H9 (cell line): ENCODE data around the gene XIRP2. TPM values are rescaled to one million over a fixed set of nuclear protein-coding genes. Genes with fewer than 3 reads are reported as not detected.

Source experiments
- DNase-seq: peaks from one replicate; pipeline ENCODE4 v3.0.0-alpha.2; 2017
- H2AFZ ChIP-seq: one replicate; pipeline ENCODE4 v1.6.1; 2013; ENCODE audit warnings: mild to moderate bottlenecking, low read length, control low read depth, moderate library complexity
- H2AK5ac ChIP-seq: 2 replicates; pipeline ENCODE4 v1.6.1; 2013; ENCODE audit warnings: low read length, control low read depth, mixed read lengths; ENCODE audit not compliant: insufficient read length
- H2BK120ac ChIP-seq: one replicate; pipeline ENCODE4 v1.6.1; 2013; ENCODE audit warnings: low read depth, mild to moderate bottlenecking, low read length, control low read depth, inconsistent platforms; ENCODE audit not compliant: poor library complexity, severe bottlenecking
- H2BK12ac ChIP-seq: 2 replicates; pipeline ENCODE4 v1.6.1; 2013; ENCODE audit warnings: low read length, control low read depth, mixed read lengths, low read depth; ENCODE audit not compliant: insufficient read length
- H2BK15ac ChIP-seq: 2 replicates; pipeline ENCODE4 v1.6.1; 2013; ENCODE audit warnings: low read depth, low read length, control low read depth
- H2BK20ac ChIP-seq: one replicate; pipeline ENCODE4 v1.6.1; 2013; ENCODE audit warnings: low read depth, mild to moderate bottlenecking, low read length, control low read depth, inconsistent platforms; ENCODE audit not compliant: poor library complexity, severe bottlenecking
- H2BK5ac ChIP-seq: 2 replicates; pipeline ENCODE4 v1.6.1; 2013; ENCODE audit warnings: low read length, control low read depth, mixed read lengths; ENCODE audit not compliant: insufficient read length
- H3K14ac ChIP-seq: 2 replicates; pipeline ENCODE4 v1.6.1; 2013; ENCODE audit warnings: low read length, control low read depth; ENCODE audit not compliant: insufficient read depth
- H3K18ac ChIP-seq: 2 replicates; pipeline ENCODE4 v1.6.1; 2013; ENCODE audit warnings: low read depth, mild to moderate bottlenecking, mixed read lengths, low read length, control low read depth; ENCODE audit not compliant: insufficient read length
- H3K23ac ChIP-seq: 2 replicates; pipeline ENCODE4 v1.6.1; 2013; ENCODE audit warnings: low read length, control low read depth, mixed read lengths, low read depth; ENCODE audit not compliant: insufficient read length
- H3K23me2 ChIP-seq: 2 replicates; pipeline ENCODE4 v1.6.1; 2013; ENCODE audit warnings: low read depth, mild to moderate bottlenecking, mixed read lengths, low read length, control low read depth; ENCODE audit not compliant: insufficient read length, poor library complexity, severe bottlenecking
- H3K27ac ChIP-seq: 2 replicates; pipeline ENCODE4 v1.5.1; 2013; ENCODE audit warnings: low read length, control low read depth, mixed read lengths, low read depth; ENCODE audit not compliant: insufficient read length
- H3K27me3 ChIP-seq: 2 replicates; pipeline ENCODE4 v1.6.1; 2013; ENCODE audit warnings: low read length, control low read depth, inconsistent platforms; ENCODE audit not compliant: insufficient read depth
- H3K4ac ChIP-seq: 2 replicates; pipeline ENCODE4 v1.6.1; 2013; ENCODE audit warnings: low read depth, mild to moderate bottlenecking, control low read depth, inconsistent platforms, low read length, moderate library complexity
- H3K4me1 ChIP-seq: 2 replicates; pipeline ENCODE4 v1.6.1; 2013; ENCODE audit warnings: low read length, control low read depth, inconsistent platforms; ENCODE audit not compliant: insufficient read depth
- H3K4me2 ChIP-seq: 2 replicates; pipeline ENCODE4 v1.6.1; 2013; ENCODE audit warnings: low read length, control low read depth, mixed read lengths; ENCODE audit not compliant: insufficient read length, insufficient read depth
- H3K56ac ChIP-seq: 2 replicates; pipeline ENCODE4 v1.6.1; 2013; ENCODE audit warnings: low read depth, mild to moderate bottlenecking, mixed read lengths, low read length, control low read depth; ENCODE audit not compliant: insufficient read length
- H3K79me1 ChIP-seq: 2 replicates; pipeline ENCODE4 v1.6.1; 2013; ENCODE audit warnings: low read depth, mild to moderate bottlenecking, moderate library complexity, low read length, control low read depth, inconsistent platforms; ENCODE audit not compliant: insufficient read depth, poor library complexity, severe bottlenecking
- H3K79me2 ChIP-seq: 2 replicates; pipeline ENCODE4 v1.6.1; 2013; ENCODE audit warnings: low read length, control low read depth, inconsistent platforms; ENCODE audit not compliant: insufficient read depth
- H3K9ac ChIP-seq: 2 replicates; pipeline ENCODE4 v1.6.1; 2013; ENCODE audit warnings: low read length, control low read depth, mixed read lengths; ENCODE audit not compliant: insufficient read length; ENCODE audit errors: extremely low read depth
- H3K9me3 ChIP-seq: one replicate; pipeline ENCODE4 v1.6.1; 2013; ENCODE audit warnings: low read depth, low read length, inconsistent platforms; ENCODE audit not compliant: control insufficient read depth
- H3T11ph ChIP-seq: one replicate; pipeline ENCODE4 v1.6.1; 2013; ENCODE audit warnings: mild to moderate bottlenecking, low read length, control low read depth, inconsistent platforms
- H4K20me1 ChIP-seq: one replicate; pipeline ENCODE4 v1.6.1; 2013; ENCODE audit not compliant: control insufficient read depth, insufficient read length, insufficient read depth
- H4K5ac ChIP-seq: 2 replicates; pipeline ENCODE4 v1.6.1; 2013; ENCODE audit warnings: low read depth, mild to moderate bottlenecking, mixed read lengths, low read length, control low read depth; ENCODE audit not compliant: insufficient read length
- H4K8ac ChIP-seq: replicated peaks from 2 replicates; pipeline ENCODE4 v1.6.1; 2013; ENCODE audit warnings: low read length, control low read depth, mixed read lengths, low read depth; ENCODE audit not compliant: insufficient read length
- H4K91ac ChIP-seq: 2 replicates; pipeline ENCODE4 v1.6.1; 2013; ENCODE audit warnings: low read depth, mild to moderate bottlenecking, moderate library complexity, mixed read lengths, low read length, control low read depth; ENCODE audit not compliant: insufficient read length
- H3K27ac Mint-ChIP-seq, 3 experiments: 2 replicates in 2 of 3; 3 replicates in 1 of 3; pipeline ENCODE4 v1.8.0; 2020 to 2021; ENCODE audit warnings: mixed read lengths in 3 of 3, mild to moderate bottlenecking in 1 of 3, moderate library complexity in 1 of 3
- H3K27me3 Mint-ChIP-seq: 2 replicates; pipeline ENCODE4 v1.8.0; 2021; ENCODE audit warnings: low read depth, mild to moderate bottlenecking, moderate library complexity, mixed read lengths
- H3K36me3 Mint-ChIP-seq, 3 experiments: 2 replicates in 2 of 3; 3 replicates in 1 of 3; pipeline ENCODE4 v1.8.0; 2020 to 2021; ENCODE audit warnings: low read depth in 3 of 3, mixed read lengths in 3 of 3; ENCODE audit not compliant: insufficient read depth in 1 of 3
- H3K4me1 Mint-ChIP-seq, 2 experiments: 2 replicates each; pipeline ENCODE4 v1.8.0; 2020; ENCODE audit warnings: mixed read lengths in 2 of 2
- H3K4me3 Mint-ChIP-seq, 2 experiments: 2 replicates in 1 of 2; 3 replicates in 1 of 2; pipeline ENCODE4 v1.8.0; 2020 to 2021; ENCODE audit warnings: mild to moderate bottlenecking in 2 of 2, mixed read lengths in 2 of 2, moderate library complexity in 1 of 2
- H3K9me3 Mint-ChIP-seq, 2 experiments: 2 replicates in 1 of 2; 3 replicates in 1 of 2; pipeline ENCODE4 v1.8.0; 2020; ENCODE audit warnings: mild to moderate bottlenecking in 2 of 2, mixed read lengths in 2 of 2, moderate library complexity in 1 of 2
- WGBS: extraction: QIAGEN DNeasy Blood & Tissue Kit; methylation state at CpG from one replicate; pipeline ENCODE4 v1.1.7; 2013; ENCODE audit warnings: missing lambda C conversion rate, low lambda C conversion rate, mixed read lengths; ENCODE audit not compliant: insufficient read length; ENCODE audit errors: extremely low coverage; 5-methylcytosine and 5-hydroxymethylcytosine counted together
- total RNA-seq: library from RNA; stranded (reverse); gene quantifications from 2 replicates; pipeline ENCODE4 v1.2.1, GENCODE V29; 2021
- TF ChIP-seq, protein P1 (sequence below): fragments of 200-600 bp; sonication (generic); conservative IDR thresholded peaks from 3 replicates; pipeline ENCODE4 v1.8.0; 2021; ENCODE audit warnings: antibody characterized with exemption, mild to moderate bottlenecking

XIRP2 gene
- total RNA-seq, 1 experiment from 2014 or later, result 0.07 TPM

DNA sequence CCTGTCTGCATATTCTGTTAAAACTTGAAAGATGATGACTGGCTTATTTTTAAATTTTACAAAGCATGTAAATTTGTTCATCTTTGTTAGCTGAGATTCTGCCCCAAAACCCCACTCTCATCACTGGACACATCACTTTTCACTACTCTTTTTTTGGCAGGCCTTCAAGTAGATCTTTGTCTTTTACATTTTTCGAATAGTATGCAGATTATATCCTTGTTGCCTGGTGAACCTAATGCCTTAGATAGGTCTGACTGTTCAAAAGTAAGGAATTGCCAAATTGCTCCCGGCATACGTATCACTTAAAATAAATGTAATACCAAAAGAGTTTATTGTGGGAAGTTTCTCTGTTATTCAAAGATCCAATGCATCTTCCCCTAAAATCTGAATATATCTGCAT, 303.3 kb downstream of the XIRP2 start:
- TF ChIP-seq, protein P1, sequence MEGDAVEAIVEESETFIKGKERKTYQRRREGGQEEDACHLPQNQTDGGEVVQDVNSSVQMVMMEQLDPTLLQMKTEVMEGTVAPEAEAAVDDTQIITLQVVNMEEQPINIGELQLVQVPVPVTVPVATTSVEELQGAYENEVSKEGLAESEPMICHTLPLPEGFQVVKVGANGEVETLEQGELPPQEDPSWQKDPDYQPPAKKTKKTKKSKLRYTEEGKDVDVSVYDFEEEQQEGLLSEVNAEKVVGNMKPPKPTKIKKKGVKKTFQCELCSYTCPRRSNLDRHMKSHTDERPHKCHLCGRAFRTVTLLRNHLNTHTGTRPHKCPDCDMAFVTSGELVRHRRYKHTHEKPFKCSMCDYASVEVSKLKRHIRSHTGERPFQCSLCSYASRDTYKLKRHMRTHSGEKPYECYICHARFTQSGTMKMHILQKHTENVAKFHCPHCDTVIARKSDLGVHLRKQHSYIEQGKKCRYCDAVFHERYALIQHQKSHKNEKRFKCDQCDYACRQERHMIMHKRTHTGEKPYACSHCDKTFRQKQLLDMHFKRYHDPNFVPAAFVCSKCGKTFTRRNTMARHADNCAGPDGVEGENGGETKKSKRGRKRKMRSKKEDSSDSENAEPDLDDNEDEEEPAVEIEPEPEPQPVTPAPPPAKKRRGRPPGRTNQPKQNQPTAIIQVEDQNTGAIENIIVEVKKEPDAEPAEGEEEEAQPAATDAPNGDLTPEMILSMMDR, result no peak
- no peak overlapping the region for H3K14ac ChIP-seq
- H3K9ac ChIP-seq, result no peak overlapping the region
- H2AK5ac ChIP-seq, result no peak overlapping the region
- H3K4me3 Mint-ChIP-seq, result no peak overlapping the region
- WGBS, result no CpG with 5 or more reads among the region's 3 CpGs
- H3K4me1 ChIP-seq, result no peaks in the 10 kb centered on the region
- no peaks in the 10 kb centered on the region for H3K36me3 Mint-ChIP-seq
- no peak overlapping the region for H3K4ac ChIP-seq
- H2BK20ac ChIP-seq, result no peak overlapping the region
- no peaks in the 10 kb centered on the region for H3K27me3 Mint-ChIP-seq
- H3K4me2 ChIP-seq, result no peak overlapping the region
- H3T11ph ChIP-seq, result no peak overlapping the region
- H4K20me1 ChIP-seq, result no peaks in the 10 kb centered on the region
- no peak overlapping the region for H3K56ac ChIP-seq
- H3K18ac ChIP-seq, result no peak overlapping the region
- H2BK15ac ChIP-seq, result no peak overlapping the region
- no peaks in the 10 kb centered on the region for H3K9me3 Mint-ChIP-seq
- no peak for DNase-seq
- H3K23me2 ChIP-seq, result no peaks in the 10 kb centered on the region
- H3K23ac ChIP-seq, result no peak overlapping the region
- H3K4me1 Mint-ChIP-seq, result peaks cover 3 to 6% of the 10 kb centered on the region in 2 experiments; a peak in 3 of 4 replicates
- no peaks in the 10 kb centered on the region for H3K79me2 ChIP-seq
- no peak overlapping the region for H4K91ac ChIP-seq
- no peaks in the 10 kb centered on the region for H3K27me3 ChIP-seq
- no peak overlapping the region for H4K8ac ChIP-seq
- no peak overlapping the region for H3K27ac ChIP-seq
- no peak overlapping the region for H2AFZ ChIP-seq
- H4K5ac ChIP-seq, result no peak overlapping the region
- no peak overlapping the region for H2BK12ac ChIP-seq
- H2BK5ac ChIP-seq, result no peak overlapping the region
- no peaks in the 10 kb centered on the region for H3K79me1 ChIP-seq
- no peak overlapping the region for H2BK120ac ChIP-seq
- H3K9me3 ChIP-seq, result no peaks in the 10 kb centered on the region
- no peak overlapping the region for H3K27ac Mint-ChIP-seq
